Osteocyte (in vitro differentiated cells): Measurements from ENCODE around the gene ZNF385A. TPM values are rescaled to one million over a fixed set of nuclear protein-coding genes. Genes with fewer than 3 reads are reported as not detected.
"Not testable (repeated sequence)": the region's sequence is repeated elsewhere in the genome, so short reads cannot be mapped to it uniquely, and the experiment has no call there.

Source experiments
- DNase-seq: peaks from one replicate; pipeline ENCODE4 v3.0.0; 2021; ENCODE audit warnings: mixed read lengths; ENCODE audit not compliant: unreplicated experiment; ENCODE audit errors: extremely low spot score
- H3K27ac Mint-ChIP-seq: one replicate; pipeline ENCODE4 v1.8.0; 2021; ENCODE audit warnings: mild to moderate bottlenecking, mixed read lengths; ENCODE audit not compliant: unreplicated experiment
- H3K27me3 Mint-ChIP-seq: one replicate; pipeline ENCODE4 v1.8.0; 2021; ENCODE audit warnings: mixed read lengths; ENCODE audit not compliant: unreplicated experiment
- H3K36me3 Mint-ChIP-seq: one replicate; pipeline ENCODE4 v1.8.0; 2021; ENCODE audit warnings: mixed read lengths; ENCODE audit not compliant: unreplicated experiment
- H3K4me1 Mint-ChIP-seq: one replicate; pipeline ENCODE4 v1.8.0; 2021; ENCODE audit warnings: mixed read lengths; ENCODE audit not compliant: unreplicated experiment
- H3K4me3 Mint-ChIP-seq: one replicate; pipeline ENCODE4 v1.8.0; 2021; ENCODE audit warnings: mild to moderate bottlenecking, moderate library complexity, mixed read lengths; ENCODE audit not compliant: unreplicated experiment
- H3K9me3 Mint-ChIP-seq: one replicate; pipeline ENCODE4 v1.8.0; 2021; ENCODE audit warnings: mixed read lengths; ENCODE audit not compliant: unreplicated experiment
- microRNA-seq: library from miRNA; unstranded; fragments of <30 nt; microRNA quantifications from one replicate; pipeline ENCODE4 v1.1.0, GENCODE V29; 2020; ENCODE audit not compliant: unreplicated experiment
- total RNA-seq: library from RNA; stranded (reverse); gene quantifications from 2 replicates; pipeline ENCODE4 v1.2.1, GENCODE V29; 2021
- TF ChIP-seq, protein P1 (sequence below): fragments of 200-600 bp; sonication (generic); IDR thresholded peaks from 2 replicates; pipeline ENCODE4 v1.5.0; 2021; ENCODE audit warnings: antibody characterized with exemption, mild to moderate bottlenecking, moderate library complexity

Gene ZNF385A
- total RNA-seq, 1 donor from 2014 or later, result 12.3 TPM

GRCh38 chr12:54329759-54330158, 54.8 kb downstream of the ZNF385A start:
- H3K4me3 Mint-ChIP-seq, result no peak overlapping the region
- peaks cover 47% of the 10 kb centered on the region for H3K4me1 Mint-ChIP-seq
- H3K9me3 Mint-ChIP-seq, result no peaks in the 10 kb centered on the region
- no peak for DNase-seq
- TF ChIP-seq, protein P1, sequence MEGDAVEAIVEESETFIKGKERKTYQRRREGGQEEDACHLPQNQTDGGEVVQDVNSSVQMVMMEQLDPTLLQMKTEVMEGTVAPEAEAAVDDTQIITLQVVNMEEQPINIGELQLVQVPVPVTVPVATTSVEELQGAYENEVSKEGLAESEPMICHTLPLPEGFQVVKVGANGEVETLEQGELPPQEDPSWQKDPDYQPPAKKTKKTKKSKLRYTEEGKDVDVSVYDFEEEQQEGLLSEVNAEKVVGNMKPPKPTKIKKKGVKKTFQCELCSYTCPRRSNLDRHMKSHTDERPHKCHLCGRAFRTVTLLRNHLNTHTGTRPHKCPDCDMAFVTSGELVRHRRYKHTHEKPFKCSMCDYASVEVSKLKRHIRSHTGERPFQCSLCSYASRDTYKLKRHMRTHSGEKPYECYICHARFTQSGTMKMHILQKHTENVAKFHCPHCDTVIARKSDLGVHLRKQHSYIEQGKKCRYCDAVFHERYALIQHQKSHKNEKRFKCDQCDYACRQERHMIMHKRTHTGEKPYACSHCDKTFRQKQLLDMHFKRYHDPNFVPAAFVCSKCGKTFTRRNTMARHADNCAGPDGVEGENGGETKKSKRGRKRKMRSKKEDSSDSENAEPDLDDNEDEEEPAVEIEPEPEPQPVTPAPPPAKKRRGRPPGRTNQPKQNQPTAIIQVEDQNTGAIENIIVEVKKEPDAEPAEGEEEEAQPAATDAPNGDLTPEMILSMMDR, result no peak
- peak overlapping the region; percentile 58 for H3K27ac Mint-ChIP-seq
- no peaks in the 10 kb centered on the region for H3K27me3 Mint-ChIP-seq
- no peaks in the 10 kb centered on the region for H3K36me3 Mint-ChIP-seq

GRCh38 chr12:54328595-54329337, 55.8 kb downstream of the ZNF385A start:
- TF ChIP-seq, protein P1, result no peak
- Mint-ChIP-seq H3K4me3 (no peak overlapping the region), H3K9me3 (no peaks in the 10 kb centered on the region), H3K36me3 (no peaks in the 10 kb centered on the region), H3K27me3 (no peaks in the 10 kb centered on the region), H3K4me1 (peaks cover 51% of the 10 kb centered on the region), H3K27ac (peak overlapping the region; percentile 45)
- no peak for DNase-seq

DNA sequence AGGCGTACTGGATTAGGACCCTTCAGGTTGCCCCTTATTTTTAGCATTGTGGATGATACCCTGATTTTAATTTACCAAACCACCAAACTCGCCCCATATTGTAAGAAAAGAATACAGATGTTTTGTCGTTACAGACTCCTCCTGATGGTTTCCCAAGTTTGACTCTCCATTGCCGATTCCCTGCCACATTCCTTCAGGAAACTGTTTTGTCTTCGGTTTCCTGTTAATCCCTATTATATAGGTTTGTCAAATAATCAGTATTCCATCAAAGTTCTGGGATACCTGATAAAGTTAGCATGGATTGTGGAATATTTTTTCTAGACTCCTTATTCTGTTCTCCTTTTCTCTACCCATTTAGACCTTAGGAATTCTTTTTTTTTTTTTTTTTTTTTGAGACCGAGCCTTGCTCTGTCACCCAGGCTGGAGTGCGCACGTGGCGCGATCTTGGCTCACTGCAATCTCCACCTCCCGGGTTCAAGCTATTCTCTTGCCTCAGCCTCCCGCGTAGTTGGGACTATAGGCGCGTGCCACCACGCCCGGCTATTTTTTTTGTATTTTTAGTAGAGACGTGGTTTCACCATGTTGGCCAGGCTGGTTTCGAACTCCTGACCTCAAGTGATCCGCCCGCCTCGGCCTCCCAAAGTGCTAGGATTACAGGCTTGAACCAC, 59.0 kb downstream of the ZNF385A start:
- H3K36me3 Mint-ChIP-seq, DNase-seq, H3K9me3 Mint-ChIP-seq, H3K27me3 Mint-ChIP-seq: not testable (repeated sequence)
- Mint-ChIP-seq H3K4me3 (peak overlapping the region; percentile 99), H3K27ac (peak overlapping the region; percentile 99), H3K4me1 (peaks cover 42% of the 10 kb centered on the region)

GRCh38 chr12:54324617-54325441, 59.7 kb downstream of the ZNF385A start, which contains the start of gene COPZ1:
Gene COPZ1, plus strand, starts transcription at chr12:54325131. Its CDS starts 33 bp downstream, at chr12:54325164.
- peaks cover 34% of the 10 kb centered on the region for H3K4me1 Mint-ChIP-seq
- TF ChIP-seq, protein P1, result peak; percentile 90
- H3K27ac Mint-ChIP-seq, result peak within 1 kb of the TSS; percentile 99
- H3K36me3 Mint-ChIP-seq, result no peaks in the 10 kb centered on the region
- H3K9me3 Mint-ChIP-seq, result no peaks in the 10 kb centered on the region
- H3K4me3 Mint-ChIP-seq, result peak within 1 kb of the TSS; percentile 99
- DNase-seq, result peak; percentile 97
- H3K27me3 Mint-ChIP-seq, result no peaks in the 10 kb centered on the region

GRCh38 chr12:54321363-54321762, 63.2 kb downstream of the ZNF385A start:
- Mint-ChIP-seq H3K4me1 (peaks cover 10% of the 10 kb centered on the region), H3K9me3 (no peaks in the 10 kb centered on the region), H3K4me3 (no peak overlapping the region), H3K27ac (no peak overlapping the region), H3K27me3 (peaks cover 3% of the 10 kb centered on the region), H3K36me3 (no peaks in the 10 kb centered on the region)
- DNase-seq, result no peak
- TF ChIP-seq, protein P1, result no peak

Small RNA genes within 50 kb of the gene (microRNA-seq; reads per million reads assigned to microRNA genes)
- gene MIR148B, result 284 reads per million, percentile 65 among the genes with 10 or more reads in this experiment

Other genes starting within 250 kb of the ZNF385A start
- gene SMUG1, start 195.7 kb downstream of the ZNF385A start, total RNA-seq, result 33.8 and 34.5 TPM in 2 replicates
- 98.1 and 104 TPM in 2 replicates for gene CBX5, start 104.6 kb downstream of the ZNF385A start, total RNA-seq
- gene HNRNPA1, start 104.0 kb downstream of the ZNF385A start, total RNA-seq, result 792 and 819 TPM in 2 replicates
- 0.30 TPM in 1 of 2 replicates, not detected in the other for gene NFE2, start 83.7 kb downstream of the ZNF385A start, total RNA-seq
- 126 and 136 TPM in 2 replicates for gene COPZ1, start 59.6 kb downstream of the ZNF385A start, total RNA-seq
- not detected in 2 replicates for gene GPR84, start 20.2 kb downstream of the ZNF385A start, total RNA-seq
- gene ITGA5, start 34.5 kb upstream of the ZNF385A start, total RNA-seq, result 98.4 and 100 TPM in 2 replicates
- gene GTSF1, start 88.9 kb upstream of the ZNF385A start, total RNA-seq, result not detected in 2 replicates
- not detected in 2 replicates for gene NCKAP1L, start 113.0 kb upstream of the ZNF385A start, total RNA-seq
- not detected in 2 replicates for gene PDE1B, start 164.9 kb upstream of the ZNF385A start, total RNA-seq
- not detected in 2 replicates for gene PPP1R1A, start 203.9 kb upstream of the ZNF385A start, total RNA-seq